GM12874 (cell line): ENCODE results near the gene CDK7.

ENCODE experiments used
- TF ChIP-seq, protein P1 (sequence below): IDR thresholded peaks from 2 replicates; pipeline ENCODE4 v1.5.1; 2011; ENCODE audit warnings: low read depth, mild to moderate bottlenecking, control low read depth, low read length, moderate library complexity; ENCODE audit not compliant: insufficient read depth

CDK7 gene

GRCh38 chr5:69234457-69235268 is at the start of gene CDK7:
Gene CDK7 (plus strand): TSS chr5:69234886. CDS start chr5:69234976, 90 bp downstream.
- TF ChIP-seq, protein P1, sequence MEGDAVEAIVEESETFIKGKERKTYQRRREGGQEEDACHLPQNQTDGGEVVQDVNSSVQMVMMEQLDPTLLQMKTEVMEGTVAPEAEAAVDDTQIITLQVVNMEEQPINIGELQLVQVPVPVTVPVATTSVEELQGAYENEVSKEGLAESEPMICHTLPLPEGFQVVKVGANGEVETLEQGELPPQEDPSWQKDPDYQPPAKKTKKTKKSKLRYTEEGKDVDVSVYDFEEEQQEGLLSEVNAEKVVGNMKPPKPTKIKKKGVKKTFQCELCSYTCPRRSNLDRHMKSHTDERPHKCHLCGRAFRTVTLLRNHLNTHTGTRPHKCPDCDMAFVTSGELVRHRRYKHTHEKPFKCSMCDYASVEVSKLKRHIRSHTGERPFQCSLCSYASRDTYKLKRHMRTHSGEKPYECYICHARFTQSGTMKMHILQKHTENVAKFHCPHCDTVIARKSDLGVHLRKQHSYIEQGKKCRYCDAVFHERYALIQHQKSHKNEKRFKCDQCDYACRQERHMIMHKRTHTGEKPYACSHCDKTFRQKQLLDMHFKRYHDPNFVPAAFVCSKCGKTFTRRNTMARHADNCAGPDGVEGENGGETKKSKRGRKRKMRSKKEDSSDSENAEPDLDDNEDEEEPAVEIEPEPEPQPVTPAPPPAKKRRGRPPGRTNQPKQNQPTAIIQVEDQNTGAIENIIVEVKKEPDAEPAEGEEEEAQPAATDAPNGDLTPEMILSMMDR, result no peak

DNA sequence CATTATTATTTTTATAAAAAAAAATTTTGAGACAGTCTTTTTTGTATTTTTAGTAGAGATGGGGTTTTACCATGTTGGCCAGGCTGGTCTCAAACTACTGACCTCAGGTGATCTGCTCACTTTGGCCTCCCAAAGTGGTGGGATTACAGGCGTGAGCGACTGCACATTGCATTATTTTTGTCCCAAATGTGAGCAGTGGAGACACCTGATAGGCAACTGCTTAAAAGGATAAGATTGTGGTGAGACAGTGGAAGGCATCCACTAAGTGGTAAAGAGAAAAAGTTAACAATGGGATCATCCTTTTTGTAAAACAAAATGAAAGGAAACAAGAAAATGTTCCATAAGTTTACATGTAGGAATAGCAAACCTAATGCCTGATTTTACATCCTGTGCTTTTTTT is 47.3 kb upstream of the CDK7 start:
- TF ChIP-seq, protein P1, result no peak

- TF ChIP-seq, protein P1, result no peak
Measured at GRCh38 chr5:69188811-69189161, 45.9 kb upstream of the CDK7 start.

DNA sequence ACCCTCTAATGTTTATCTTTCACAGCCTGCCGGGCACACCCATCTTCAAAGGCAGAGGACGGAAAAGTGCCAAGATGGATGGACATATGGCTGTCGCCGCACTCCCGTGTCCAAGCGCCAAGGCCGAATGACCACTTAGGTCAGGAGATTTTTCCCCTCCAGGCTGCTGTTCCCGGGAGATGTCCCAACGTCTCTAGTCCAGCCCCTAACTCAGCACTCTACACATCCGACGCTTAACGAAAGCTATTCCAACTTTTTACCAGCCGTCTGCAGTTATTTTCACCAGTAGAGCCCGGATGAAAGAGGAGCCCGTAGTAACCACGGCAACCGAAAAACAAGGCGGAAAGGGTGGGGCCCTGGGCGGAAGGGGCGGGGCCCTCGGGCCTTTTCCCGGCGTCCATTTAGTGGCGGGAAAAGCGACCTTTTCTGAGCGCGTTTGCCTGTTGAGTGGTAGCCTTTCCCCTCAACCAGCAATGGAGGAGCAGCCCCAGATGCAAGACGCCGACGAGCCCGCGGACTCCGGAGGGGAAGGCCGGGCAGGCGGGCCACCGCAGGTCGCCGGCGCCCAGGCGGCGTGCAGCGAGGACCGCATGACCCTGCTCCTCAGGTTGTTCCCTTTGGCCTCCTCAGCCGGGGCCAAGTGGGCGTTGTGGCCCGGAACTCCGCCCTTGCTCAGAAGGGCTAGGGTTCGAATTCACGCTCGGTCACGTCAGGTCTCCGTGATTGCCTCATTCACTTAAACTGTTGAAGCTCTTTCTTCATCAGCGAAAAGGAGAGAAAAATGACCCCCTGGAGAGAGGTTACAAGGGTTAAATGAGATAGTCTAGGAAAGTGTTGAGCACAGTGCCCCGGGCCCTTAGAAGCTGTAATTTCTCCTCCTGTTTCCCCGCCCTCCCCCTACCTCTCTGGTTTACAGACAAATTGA is 45.3 kb upstream of the CDK7 start, which contains the start of gene CENPH:
TSS of gene CENPH (plus strand) at position 422 of the 925 bp plus-strand sequence. CDS start at position 474, 52 bp downstream.
- TF ChIP-seq, protein P1, result no peak

GRCh38 chr5:69202497-69202896 is 32.2 kb upstream of the CDK7 start:
- TF ChIP-seq, protein P1, result no peak

- TF ChIP-seq, protein P1, result no peak
Measured at GRCh38 chr5:69206528-69207190, 28.0 kb upstream of the CDK7 start.

- TF ChIP-seq, protein P1, result no peak
Measured at GRCh38 chr5:69209602-69210001, 25.1 kb upstream of the CDK7 start.
